Heart left ventricle (tissue), 13 donors: Measurements from ENCODE around the gene HPS3.

ENCODE experiments used
- CTCF ChIP-seq, 12 donors: fragments of 200-600 bp; sonication (generic) in 4 of 12; IDR thresholded peaks; one replicate each; pipeline versions ENCODE4 v1.5.0 to v1.8.0; 2018 to 2022; ENCODE audit warnings: antibody characterized with exemption in 12 of 12, mild to moderate bottlenecking in 5 of 12
- POLR2A ChIP-seq, 2 donors: fragments of 450-650 bp; IDR thresholded peaks; one replicate each; pipeline ENCODE4 v1.6.1; 2017; ENCODE audit warnings: antibody characterized with exemption in 2 of 2, mild to moderate bottlenecking in 2 of 2, moderate library complexity in 2 of 2
- donor health status: ischemic (EF 13 %, LVEDD 7.1; RV severe dilation, severe dysfunction).
- donor health status: DM: no; HTN: yes; CAD: no.
- donor health status: DM: no; HTN: no; CAD: no.
- donor health status: ischemic (EF 25% LVEDD 6.9; RV normal size, moderate dysfunction).
- donor health status: ischemic (EF 25% LVEDD 5.7; RV mildly dilated, moderate dysfunction).
- donor health status: ischemic (EF 35%, LVEDD 5.7; RV mildly dilated, moderate dysfunction).
- donor health status: nonischemic (EF 11% LVEDD 7.7; RV severe dilation, severe dysfunction).
- donor health status: DM: yes; HTN: yes; CAD: no.
- donor health status: PGD.
- donor health status: ischemic (EF 29% LVEDD 5.4; RV normal size, mild dysfunction).
- donor health status: nonischemic (EF 23%, LVEDD 6.1; RV moderate dilation, normal function).

- TF ChIP-seq CTCF (IDR thresholded peaks at IDR 0.05) (no peak), POLR2A (IDR thresholded peaks at IDR 0.05) (no peak)
These were observed 59.1 kb downstream of the HPS3 start for GRCh38 chr3:149188494-149188893.
